ENCODE data around the gene UGT1A5. TPM values are rescaled to one million over a fixed set of nuclear protein-coding genes. Genes with fewer than 3 reads are reported as not detected.

Gene UGT1A5
- total and polyA plus RNA-seq, 2 of the 8 experiments (the other 6 are each of a cell fraction or from before 2014, with no cell fraction given), result not detected

GRCh38 chr2:233821709-233822100 lies 109.0 kb downstream of the UGT1A5 start:
- no peak overlapping the region for H2BK120ac ChIP-seq (replicated peaks; ENCODE audit: low read depth, low read length)
- DNase-seq (ENCODE audit: low read depth in 1 of 2, low spot score in 2 of 2) (no peak), FAIRE-seq (no peak)
- no peak overlapping the region for H3K18ac ChIP-seq (ENCODE audit: extremely low read depth, low read length)
- no peak overlapping the region for H4K5ac ChIP-seq (ENCODE audit: insufficient read length, low read depth, low read length)
- no peaks in the 10 kb centered on the region for H3K79me1 ChIP-seq (ENCODE audit: low read depth, low read length)
- H2AK5ac ChIP-seq (ENCODE audit: low read depth, low read length), result no peak overlapping the region
- no peaks in the 10 kb centered on the region for H3K9me3 ChIP-seq (ENCODE audit: insufficient read depth in 2 of 2, low read depth in 1 of 2, low read length in 1 of 2)
- H2BK20ac ChIP-seq (ENCODE audit: low read length), result no peak overlapping the region
- no peak overlapping the region for H3K14ac ChIP-seq (ENCODE audit: insufficient read length)
- no peak overlapping the region for H2BK15ac ChIP-seq (ENCODE audit: low read length)
- H3K79me2 ChIP-seq (ENCODE audit: control insufficient read depth in 1 of 2, insufficient read depth in 2 of 2, low read length in 2 of 2), result no peaks in the 10 kb centered on the region
- no peaks in the 10 kb centered on the region for H4K20me1 ChIP-seq (replicated peaks in 1 of 2; ENCODE audit: control insufficient read depth in 1 of 2, insufficient read depth in 2 of 2, low read length in 2 of 2)
- H3K36me3 ChIP-seq (ENCODE audit: control insufficient read depth in 2 of 4, insufficient read depth in 4 of 4, low read length in 3 of 4), result no peaks in the 10 kb centered on the region
- WGBS, 2 experiments (ENCODE audit: extremely low coverage in 1 of 2, insufficient coverage in 1 of 2, insufficient read length in 1 of 2, insufficient replicate concordance in 2 of 2, low coverage in 1 of 2, low lambda C conversion rate in 2 of 2, missing lambda C conversion rate in 1 of 2), result 95% methylated on average over 8 of the region's 8 CpGs; no CpG with 5 or more reads in 1 of the 2 experiments
- no peaks in the 10 kb centered on the region for H3K23me2 ChIP-seq (ENCODE audit: low read depth, low read length)
- H3K56ac ChIP-seq (replicated peaks; ENCODE audit: insufficient read length, low read depth, low read length), result no peak overlapping the region
- no peak overlapping the region for H2AFZ ChIP-seq (ENCODE audit: low read length)
- ChIA-PET CTCF (ENCODE audit: partially characterized antibody) (interaction anchor here (2.0 kb wide), 1 partner anchor 373 kb away, joined by 6 read pairs; no protein-coding TSS in a partner anchor), POLR2A (ENCODE audit: partially characterized antibody) (no interaction called here)
- no peak overlapping the region for H2BK12ac ChIP-seq (ENCODE audit: low read depth, low read length)
- H3K4ac ChIP-seq (replicated peaks; ENCODE audit: insufficient read length, low read depth, low read length), result no peak overlapping the region
- no peak overlapping the region for H4K8ac ChIP-seq (ENCODE audit: extremely low read depth, insufficient read depth, low read length)
- H3K4me3 ChIP-seq (ENCODE audit: extremely low read depth in 1 of 4, insufficient read depth in 2 of 4, low read depth in 3 of 4, low read length in 4 of 4), result no peak overlapping the region
- no peaks in the 10 kb centered on the region for H3K4me1 ChIP-seq (replicated peaks in 1 of 4; ENCODE audit: control insufficient read depth in 3 of 4, insufficient read depth in 4 of 4, low read length in 3 of 4)
- H3K23ac ChIP-seq (ENCODE audit: insufficient read length), result no peak overlapping the region
- no peak overlapping the region for H4K91ac ChIP-seq (replicated peaks; ENCODE audit: insufficient read length, low read length)
- H3K4me2 ChIP-seq (ENCODE audit: insufficient read depth in 1 of 2, low read depth in 2 of 2, low read length in 2 of 2), result no peak overlapping the region
- H3K27ac ChIP-seq (ENCODE audit: low read depth, low read length), result no peak overlapping the region
- no peak overlapping the region for H3K9ac ChIP-seq (replicated peaks in 1 of 4; ENCODE audit: extremely low read depth in 1 of 4, low read depth in 3 of 4, low read length in 3 of 4)
- H3K27me3 ChIP-seq (replicated peaks in 1 of 4; ENCODE audit: control insufficient read depth in 3 of 4, extremely low read depth in 1 of 4, insufficient read depth in 3 of 4, low read length in 3 of 4), result no peaks in the 10 kb centered on the region
- no peak overlapping the region for H2BK5ac ChIP-seq (ENCODE audit: low read depth, low read length)
- no peak for TF ChIP-seq KDM5A (IDR thresholded peaks at IDR 0.05; ENCODE audit: low read length)
- TF ChIP-seq CREB1 (IDR thresholded peaks at IDR 0.05), result no peak

Data from H1 (cell line).